Measurements from ENCODE around the gene KRT23. TPM values are rescaled to one million over a fixed set of nuclear protein-coding genes. Genes with fewer than 3 reads are reported as not detected.
"Not testable (repeated sequence)": the region's sequence is repeated elsewhere in the genome, so short reads cannot be mapped to it uniquely, and the experiment has no call there.

Gene KRT23
- total RNA-seq, 2 experiments from 2014 or later, result not detected

DNA sequence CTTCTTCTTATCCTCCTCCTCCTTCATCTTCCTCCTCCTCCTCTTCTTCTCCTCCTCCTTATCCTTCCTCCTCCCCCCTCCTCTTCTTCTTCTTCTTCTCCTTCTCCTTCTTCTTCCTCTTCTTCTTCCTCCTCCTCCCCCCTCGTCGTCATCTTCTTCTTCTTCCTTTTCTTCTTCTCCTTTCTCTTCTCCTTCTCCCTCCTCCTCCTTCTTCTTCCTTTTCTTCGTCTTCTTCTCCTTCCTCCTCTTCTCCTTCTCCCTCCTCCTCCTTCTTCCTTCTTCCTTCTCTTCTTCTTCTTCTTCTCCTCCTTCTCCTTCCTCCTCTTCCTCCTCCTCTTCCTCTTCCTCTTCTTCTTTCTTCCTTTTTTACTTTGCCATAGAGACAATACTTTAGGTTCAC lies 5.1 kb upstream of the KRT23 start:
- Mint-ChIP-seq H3K9me3 (no peaks in the 10 kb centered on the region), H3K27ac (no peak overlapping the region), H3K36me3 (ENCODE audit: low read depth) (no peaks in the 10 kb centered on the region), H3K4me1 (no peaks in the 10 kb centered on the region), H3K27me3 (peaks cover 25% of the 10 kb centered on the region), H3K4me3 (no peak overlapping the region)
- ChIA-PET POLR2A (no interaction called here), CTCF (no interaction called here)
- DNase-seq, result no peak

DNA sequence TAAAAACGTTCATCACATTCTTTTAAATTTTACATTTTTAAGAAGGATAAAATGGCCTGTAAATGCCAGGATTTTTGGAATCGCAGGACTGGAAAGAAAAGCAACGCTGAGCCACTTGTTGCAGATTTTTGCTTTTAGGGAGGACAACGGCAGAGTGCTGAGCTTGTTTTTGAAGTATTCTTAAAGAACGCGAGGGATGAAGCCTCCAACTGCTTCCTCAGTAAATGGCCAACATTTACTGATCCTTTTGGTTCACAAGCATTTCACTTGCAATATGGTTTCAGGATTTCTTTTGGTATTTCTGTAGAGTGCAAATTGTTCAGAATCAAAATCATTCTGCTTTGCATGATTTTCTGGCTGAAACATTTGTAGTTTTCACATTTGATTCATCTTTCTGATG lies 2.8 kb upstream of the KRT23 start:
- peaks cover 13% of the 10 kb centered on the region for H3K27me3 Mint-ChIP-seq
- no peak overlapping the region for H3K27ac Mint-ChIP-seq
- ChIA-PET POLR2A (no interaction called here), CTCF (no interaction called here)
- DNase-seq, result no peak
- H3K9me3 Mint-ChIP-seq, result no peaks in the 10 kb centered on the region
- H3K36me3 Mint-ChIP-seq (ENCODE audit: low read depth), result no peaks in the 10 kb centered on the region
- no peaks in the 10 kb centered on the region for H3K4me1 Mint-ChIP-seq
- no peak overlapping the region for H3K4me3 Mint-ChIP-seq

DNA sequence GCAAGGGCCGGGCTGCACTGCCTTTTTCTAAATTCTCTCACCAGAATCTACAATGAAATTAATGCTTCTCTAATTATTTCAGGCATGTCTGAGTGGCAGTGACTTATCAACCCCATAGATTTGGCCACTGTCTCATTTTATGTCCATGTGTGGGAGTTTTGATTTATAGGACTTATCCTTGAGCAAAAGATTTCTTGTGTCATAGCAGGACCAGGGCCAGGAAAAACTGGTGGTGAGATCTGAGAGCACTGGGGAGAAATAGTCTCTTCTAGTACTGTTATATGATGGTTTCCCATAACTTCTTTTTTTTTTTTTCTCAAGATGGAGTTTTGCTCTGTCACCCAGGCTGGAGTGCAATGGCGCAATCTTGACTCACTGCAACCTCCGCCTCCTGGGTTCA lies 1.5 kb upstream of the KRT23 start:
- no peak for DNase-seq
- no peaks in the 10 kb centered on the region for H3K9me3 Mint-ChIP-seq
- ChIA-PET CTCF (no interaction called here), POLR2A (no interaction called here)
- H3K4me3 Mint-ChIP-seq, result no peak overlapping the region
- no peak overlapping the region for H3K27ac Mint-ChIP-seq
- no peaks in the 10 kb centered on the region for H3K4me1 Mint-ChIP-seq
- H3K27me3 Mint-ChIP-seq, result peaks cover 19% of the 10 kb centered on the region
- H3K36me3 Mint-ChIP-seq (ENCODE audit: low read depth), result no peaks in the 10 kb centered on the region

DNA sequence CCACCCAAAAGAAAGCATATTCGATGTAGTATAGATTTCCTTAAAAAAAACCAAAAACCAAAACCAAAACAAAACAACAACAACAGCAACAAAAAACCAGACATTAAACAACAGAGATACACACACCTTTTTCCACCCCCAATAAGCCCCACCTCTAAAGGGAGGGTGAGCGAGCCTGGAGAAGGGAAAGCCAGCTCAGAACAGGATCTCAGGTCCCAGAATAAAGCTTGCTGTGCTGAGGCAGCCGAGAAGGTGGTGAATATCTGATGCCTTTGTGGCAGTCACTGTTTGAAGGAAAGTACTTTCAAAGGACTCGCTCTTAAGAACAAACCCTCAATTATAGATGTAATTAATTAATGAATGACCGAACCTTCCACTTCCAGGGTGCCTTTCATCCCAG lies 470 bp downstream of the KRT23 start:
- Mint-ChIP-seq H3K4me3 (no peak overlapping the region), H3K27me3 (peaks cover 29% of the 10 kb centered on the region), H3K4me1 (no peaks in the 10 kb centered on the region), H3K9me3 (no peaks in the 10 kb centered on the region), H3K27ac (no peak overlapping the region), H3K36me3 (ENCODE audit: low read depth) (no peaks in the 10 kb centered on the region)
- POLR2A ChIA-PET, result interaction anchor here (0.7 kb wide), 1 partner anchor 155 kb away, joined by 3 read pairs; no protein-coding TSS in a partner anchor
- CTCF ChIA-PET, result no interaction called here
- DNase-seq, result no peak

DNA sequence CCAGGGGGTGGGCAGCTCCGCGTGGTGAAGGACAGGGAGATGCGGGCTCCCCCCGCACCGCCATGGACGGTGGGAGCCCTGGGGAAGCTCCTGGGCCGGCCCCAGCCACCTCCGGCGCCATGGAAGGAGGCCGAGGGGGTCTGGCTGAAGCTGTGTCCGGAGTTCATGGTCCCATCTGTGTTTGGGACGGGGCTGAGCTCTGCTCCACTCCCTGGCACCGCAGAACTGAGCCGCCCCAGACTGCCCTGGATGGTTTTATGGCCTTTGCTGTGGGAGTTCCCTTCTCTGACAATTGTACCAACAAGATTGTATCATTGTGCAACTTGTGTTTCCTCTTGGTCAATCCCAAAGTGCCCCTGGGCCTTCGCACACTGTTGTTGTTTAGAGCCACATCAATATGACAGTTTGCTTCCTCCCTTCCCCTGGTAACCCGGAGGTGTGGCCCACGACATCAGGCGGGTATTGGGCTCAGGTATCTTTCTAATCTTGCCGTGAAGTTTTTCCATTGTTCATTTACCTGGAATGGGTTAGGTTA lies 942 bp downstream of the KRT23 start:
- DNase-seq, result no peak
- H3K36me3 Mint-ChIP-seq (ENCODE audit: low read depth), result no peaks in the 10 kb centered on the region
- H3K4me1 Mint-ChIP-seq, result no peaks in the 10 kb centered on the region
- H3K4me3 Mint-ChIP-seq, result no peak overlapping the region
- peaks cover 29% of the 10 kb centered on the region for H3K27me3 Mint-ChIP-seq
- H3K27ac Mint-ChIP-seq, result no peak overlapping the region
- ChIA-PET POLR2A (interaction anchor here (0.7 kb wide), 1 partner anchor 155 kb away, joined by 3 read pairs; no protein-coding TSS in a partner anchor), CTCF (no interaction called here)
- no peaks in the 10 kb centered on the region for H3K9me3 Mint-ChIP-seq

DNA sequence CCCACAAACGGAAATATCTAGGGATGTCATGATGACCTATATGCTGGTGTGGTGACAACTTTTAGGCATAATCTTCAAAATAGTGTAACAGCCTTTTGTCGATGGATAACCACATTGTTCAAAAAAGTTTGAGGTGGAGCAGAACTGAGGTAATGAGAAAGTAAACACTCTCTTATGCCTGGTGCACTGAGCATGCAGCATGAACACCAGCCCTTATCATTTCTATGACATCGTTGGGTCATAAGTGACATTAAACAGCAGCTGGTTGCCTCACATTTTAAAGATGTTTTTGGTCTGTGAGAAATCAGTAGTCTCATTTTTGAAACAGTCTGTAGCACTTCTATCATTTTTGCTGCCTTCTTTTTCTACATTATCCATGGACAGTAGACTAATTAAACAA lies 1.8 kb downstream of the KRT23 start:
- H3K4me1 Mint-ChIP-seq, result no peaks in the 10 kb centered on the region
- no peaks in the 10 kb centered on the region for H3K36me3 Mint-ChIP-seq (ENCODE audit: low read depth)
- ChIA-PET CTCF (no interaction called here), POLR2A (no interaction called here)
- H3K9me3 Mint-ChIP-seq, result no peaks in the 10 kb centered on the region
- H3K27me3 Mint-ChIP-seq, result peaks cover 29% of the 10 kb centered on the region
- no peak for DNase-seq
- no peak overlapping the region for H3K27ac Mint-ChIP-seq
- no peak overlapping the region for H3K4me3 Mint-ChIP-seq

DNA sequence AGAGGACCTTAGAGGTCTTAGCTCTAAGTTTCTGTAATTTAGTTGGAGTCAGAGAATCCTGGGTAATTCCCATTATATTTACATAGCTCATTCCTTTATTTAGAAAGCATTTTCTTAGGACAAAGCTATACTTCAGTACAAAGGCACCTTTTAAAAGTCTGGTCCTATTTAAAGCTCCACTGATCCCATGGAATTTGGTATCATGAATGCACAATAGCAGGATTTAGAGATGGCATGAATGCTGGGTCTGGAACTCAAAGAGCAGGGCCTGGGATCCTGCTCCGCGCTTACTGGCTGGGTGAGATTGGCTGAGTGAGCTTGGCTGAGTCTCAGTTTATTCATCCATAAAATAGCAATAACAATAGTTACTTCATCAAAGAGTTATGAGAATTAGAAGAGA lies 4.8 kb downstream of the KRT23 start:
- no peaks in the 10 kb centered on the region for H3K4me1 Mint-ChIP-seq
- H3K4me3 Mint-ChIP-seq, result no peak overlapping the region
- CTCF ChIA-PET, result interaction anchor here (1.3 kb wide), 1 partner anchor 730 kb away, joined by 3 read pairs; no protein-coding TSS in a partner anchor
- H3K27me3 Mint-ChIP-seq, result peaks cover 31% of the 10 kb centered on the region
- no peak for DNase-seq
- H3K27ac Mint-ChIP-seq, result no peak overlapping the region
- POLR2A ChIA-PET, result no interaction called here
- H3K36me3 Mint-ChIP-seq (ENCODE audit: low read depth), result no peaks in the 10 kb centered on the region
- no peaks in the 10 kb centered on the region for H3K9me3 Mint-ChIP-seq

DNA sequence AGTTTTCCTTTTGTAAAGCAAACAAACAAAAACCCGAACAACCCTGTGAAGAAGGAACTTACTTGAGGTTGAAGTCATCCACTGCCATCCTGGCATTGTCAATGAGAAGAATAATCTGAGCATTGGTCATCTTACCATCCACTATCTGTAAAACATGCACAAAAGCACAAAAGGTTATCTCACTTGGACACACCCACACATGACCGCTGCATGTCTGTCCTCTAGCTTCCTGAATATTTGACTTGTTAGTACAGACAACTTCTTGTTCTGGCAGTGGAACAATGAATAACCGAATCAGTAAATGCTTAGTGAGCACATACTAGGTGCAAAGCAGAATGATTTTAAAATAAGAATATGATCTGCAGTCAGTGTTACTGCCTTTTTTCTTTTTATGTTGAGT lies 6.1 kb downstream of the KRT23 start:
- H3K27ac Mint-ChIP-seq, result no peak overlapping the region
- H3K36me3 Mint-ChIP-seq (ENCODE audit: low read depth), result no peaks in the 10 kb centered on the region
- peaks cover 40% of the 10 kb centered on the region for H3K27me3 Mint-ChIP-seq
- POLR2A ChIA-PET, result no interaction called here
- no peaks in the 10 kb centered on the region for H3K9me3 Mint-ChIP-seq
- CTCF ChIA-PET, result no interaction called here
- no peak for DNase-seq
- H3K4me3 Mint-ChIP-seq, result no peak overlapping the region
- H3K4me1 Mint-ChIP-seq, result no peaks in the 10 kb centered on the region

DNA sequence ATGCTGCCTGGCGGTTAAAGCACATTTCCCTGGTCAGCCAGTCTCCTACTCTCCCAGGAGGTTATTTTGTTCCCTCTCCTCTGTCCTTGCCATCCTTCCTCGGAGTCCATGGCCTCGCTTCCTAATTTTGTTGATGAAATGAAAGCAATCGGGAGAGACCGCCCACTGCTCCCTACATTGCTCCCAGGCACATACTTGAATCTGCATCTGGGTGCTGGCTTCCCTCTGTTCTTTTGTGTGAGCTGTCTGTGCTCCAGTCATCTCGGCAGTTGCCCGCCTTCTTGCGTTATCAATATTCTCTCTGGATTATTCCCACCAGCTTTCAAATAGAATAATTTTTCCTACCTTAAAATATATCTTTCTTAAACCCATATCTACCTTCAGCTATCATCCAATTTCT lies 11.1 kb downstream of the KRT23 start:
- Mint-ChIP-seq H3K27ac (no peak overlapping the region), H3K9me3 (no peaks in the 10 kb centered on the region), H3K36me3 (ENCODE audit: low read depth) (no peaks in the 10 kb centered on the region), H3K27me3 (peaks cover 23% of the 10 kb centered on the region), H3K4me1 (peaks cover 1% of the 10 kb centered on the region), H3K4me3 (no peak overlapping the region)
- CTCF ChIA-PET, result no interaction called here
- POLR2A ChIA-PET, result no interaction called here
- no peak for DNase-seq

DNA sequence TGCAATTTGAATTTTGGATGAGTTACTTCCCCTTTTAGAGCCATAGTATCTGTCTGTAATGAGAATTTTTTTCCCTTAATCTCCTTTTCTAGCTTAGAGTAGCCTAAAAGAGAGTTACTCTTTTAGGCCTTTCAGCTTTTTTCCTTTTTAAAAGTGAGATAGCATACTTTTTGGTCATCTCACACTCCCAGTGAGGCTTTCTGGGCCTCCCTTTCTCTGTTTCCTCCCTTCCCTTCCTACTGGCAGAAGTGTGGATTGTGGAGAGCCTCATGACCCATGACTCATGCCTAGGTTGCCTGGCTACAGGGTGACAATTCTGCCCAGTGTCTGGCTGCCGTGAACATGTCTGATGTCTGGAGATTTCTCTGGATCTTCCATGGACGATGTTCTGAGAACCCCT lies 15.2 kb downstream of the KRT23 start:
- peaks cover 7% of the 10 kb centered on the region for H3K4me1 Mint-ChIP-seq
- POLR2A ChIA-PET, result no interaction called here
- no peak for DNase-seq
- CTCF ChIA-PET, result no interaction called here
- no peaks in the 10 kb centered on the region for H3K9me3 Mint-ChIP-seq
- H3K36me3 Mint-ChIP-seq (ENCODE audit: low read depth), result no peaks in the 10 kb centered on the region
- H3K27ac Mint-ChIP-seq, result no peak overlapping the region
- peaks cover 19% of the 10 kb centered on the region for H3K27me3 Mint-ChIP-seq
- no peak overlapping the region for H3K4me3 Mint-ChIP-seq

DNA sequence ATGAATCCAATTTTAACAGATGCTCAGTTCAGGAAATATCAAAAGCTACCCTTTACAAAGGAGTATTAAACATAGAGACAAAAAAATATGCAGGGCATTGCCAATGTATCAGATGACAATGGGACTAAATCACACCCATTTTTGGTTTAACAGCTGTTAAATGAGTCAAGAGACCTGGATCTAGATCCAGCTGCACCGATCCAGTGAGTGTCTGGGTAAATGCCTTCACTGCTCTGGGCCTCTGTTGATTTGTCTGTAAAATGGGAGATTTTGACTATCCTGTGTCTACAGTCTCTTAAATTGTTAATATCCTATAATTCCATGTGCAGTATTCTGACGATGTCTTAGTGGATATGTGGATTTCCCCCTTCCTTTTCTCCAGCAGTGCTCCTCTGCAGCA lies 16.4 kb downstream of the KRT23 start:
- peaks cover 13% of the 10 kb centered on the region for H3K27me3 Mint-ChIP-seq
- H3K36me3 Mint-ChIP-seq (ENCODE audit: low read depth), result no peaks in the 10 kb centered on the region
- POLR2A ChIA-PET, result interaction anchor here (0.6 kb wide), 1 partner anchor 624 kb away, joined by 3 read pairs; no protein-coding TSS in a partner anchor
- CTCF ChIA-PET, result interaction anchor here (1.2 kb wide), 1 partner anchor 728 kb away, joined by 4 read pairs; no protein-coding TSS in a partner anchor
- no peak overlapping the region for H3K4me3 Mint-ChIP-seq
- no peak overlapping the region for H3K27ac Mint-ChIP-seq
- DNase-seq, result no peak
- peaks cover 7% of the 10 kb centered on the region for H3K4me1 Mint-ChIP-seq
- no peaks in the 10 kb centered on the region for H3K9me3 Mint-ChIP-seq

DNA sequence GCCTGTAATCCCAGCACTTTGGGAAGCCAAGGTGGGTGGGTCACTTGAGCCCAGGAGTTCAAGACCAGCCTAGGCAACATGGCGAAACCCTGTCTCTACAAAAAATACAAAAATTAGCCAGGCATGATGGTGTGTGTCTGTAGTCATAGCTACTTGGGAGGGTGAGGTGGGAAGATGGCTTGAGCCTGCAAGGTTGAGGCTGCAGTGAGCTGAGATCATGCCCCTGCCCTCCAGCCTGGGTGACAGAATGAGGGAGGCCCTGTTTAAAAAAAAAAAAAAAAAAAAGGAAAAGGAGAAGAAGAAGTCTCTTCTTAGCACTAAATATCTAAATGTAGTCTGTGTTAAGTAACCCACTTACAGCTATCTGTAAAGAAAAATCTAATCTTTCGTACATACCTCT lies 20.3 kb downstream of the KRT23 start:
- H3K4me1 Mint-ChIP-seq; H3K9me3 Mint-ChIP-seq; H3K36me3 Mint-ChIP-seq (ENCODE audit: low read depth); DNase-seq; H3K4me3 Mint-ChIP-seq; H3K27ac Mint-ChIP-seq; POLR2A ChIA-PET: not testable (repeated sequence)
- H3K27me3 Mint-ChIP-seq, result peaks cover 15% of the 10 kb centered on the region
- CTCF ChIA-PET, result interaction anchor here (1.9 kb wide), 1 partner anchor 16 kb away, joined by 4 read pairs; no protein-coding TSS in a partner anchor

DNA sequence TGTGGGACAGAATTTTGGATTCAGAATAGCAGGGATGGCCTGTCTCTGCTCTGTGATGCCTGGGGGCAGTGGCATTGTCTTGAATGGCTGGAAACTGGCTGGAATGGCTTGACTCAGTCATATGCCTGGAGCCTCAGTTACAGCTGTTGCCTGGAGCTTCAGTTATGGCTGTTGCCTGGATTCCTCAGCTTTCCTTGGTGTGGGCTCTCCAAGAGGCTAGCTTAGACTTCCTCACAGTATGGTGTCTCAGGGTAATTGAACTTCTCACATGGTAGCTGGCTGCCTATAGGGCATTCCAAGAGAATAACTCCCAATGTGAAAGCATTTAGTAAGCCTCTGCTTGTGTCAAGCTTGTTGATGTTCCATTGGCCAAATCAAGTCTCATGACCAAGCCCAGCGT lies 21.1 kb downstream of the KRT23 start:
- Mint-ChIP-seq H3K4me1 (peaks cover 6% of the 10 kb centered on the region), H3K4me3 (no peak overlapping the region), H3K27ac (no peak overlapping the region), H3K36me3 (ENCODE audit: low read depth) (no peaks in the 10 kb centered on the region), H3K27me3 (peaks cover 15% of the 10 kb centered on the region), H3K9me3 (no peaks in the 10 kb centered on the region)
- CTCF ChIA-PET, result interaction anchor here (1.9 kb wide), 1 partner anchor 15 kb away, joined by 4 read pairs; no protein-coding TSS in a partner anchor
- DNase-seq, result no peak
- POLR2A ChIA-PET, result no interaction called here

DNA sequence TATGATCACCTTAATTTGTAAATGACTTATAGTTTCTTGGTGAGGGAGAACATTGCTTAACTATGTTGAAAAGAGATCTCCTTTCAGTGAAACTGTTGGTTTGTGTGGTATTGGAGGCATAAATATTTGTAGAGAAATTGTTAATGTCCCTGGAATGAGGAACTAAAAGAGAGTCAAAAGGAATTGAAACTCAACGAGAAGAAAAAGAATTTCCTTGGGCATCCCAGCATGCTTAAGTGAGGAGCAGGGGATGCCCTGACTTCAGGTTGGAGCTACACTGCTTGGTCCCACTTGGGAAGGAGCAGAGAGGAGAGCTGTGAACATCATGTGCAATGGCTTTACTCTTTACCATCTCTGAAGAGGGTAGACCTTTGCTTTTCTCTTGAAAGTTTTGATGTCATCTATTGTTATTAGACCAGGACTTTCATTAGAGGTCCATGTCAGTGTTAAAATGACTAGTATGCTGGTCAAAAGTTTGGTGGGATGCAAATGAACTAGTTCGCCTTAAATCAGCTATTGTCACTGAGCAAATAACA lies 21.7 kb downstream of the KRT23 start:
- CTCF ChIA-PET, result interaction anchor here (1.9 kb wide), 1 partner anchor 14 kb away, joined by 4 read pairs; no protein-coding TSS in a partner anchor
- no peaks in the 10 kb centered on the region for H3K9me3 Mint-ChIP-seq
- no peak overlapping the region for H3K4me3 Mint-ChIP-seq
- POLR2A ChIA-PET, result no interaction called here
- peaks cover 15% of the 10 kb centered on the region for H3K27me3 Mint-ChIP-seq
- H3K4me1 Mint-ChIP-seq, result peaks cover under 1% of the 10 kb centered on the region
- H3K27ac Mint-ChIP-seq, result no peak overlapping the region
- no peaks in the 10 kb centered on the region for H3K36me3 Mint-ChIP-seq (ENCODE audit: low read depth)
- DNase-seq, result no peak

Data from activated CD4-positive, alpha-beta T cell treated with anti-CD3 and anti-CD28 coated beads, Interleukin-2, amount 10 ng/mL, durations not matched to agents 7 days and 5 days (primary cell).